Keratinocyte (primary cell): ENCODE measurements around the gene CSHL1. TPM values are rescaled to one million over a fixed set of nuclear protein-coding genes. Genes with fewer than 3 reads are reported as not detected.
"Not testable (repeated sequence)": the region's sequence is repeated elsewhere in the genome, so short reads cannot be mapped to it uniquely, and the experiment has no call there.

Experiments
- DNase-seq: peaks from one replicate; pipeline ENCODE4 v3.0.0-alpha.2; 2011; ENCODE audit warnings: low read depth, missing footprints, low spot score
- FAIRE-seq: peaks from 2 replicates; lab custom pipeline; 2011; peaks lifted over from hg19 to GRCh38; lab: Jason Lieb, UNC
- H2AFZ ChIP-seq: 2 replicates; pipeline ENCODE4 v1.6.0; 2012; ENCODE audit warnings: low read length, control low read depth, inconsistent platforms; ENCODE audit not compliant: control insufficient read depth
- H3K27ac ChIP-seq: 2 replicates; pipeline ENCODE4 v1.5.1; 2011; ENCODE audit warnings: low read length; ENCODE audit not compliant: control insufficient read depth, insufficient read depth
- H3K27me3 ChIP-seq: 3 replicates; pipeline ENCODE4 v1.6.0; 2011; ENCODE audit warnings: low read length; ENCODE audit not compliant: control insufficient read depth, insufficient read depth; ENCODE audit errors: extremely low read depth
- H3K36me3 ChIP-seq, 2 experiments: 2 replicates in 1 of 2; 3 replicates in 1 of 2; pipeline ENCODE4 v1.5.1; 2011; ENCODE audit warnings: low read length in 2 of 2, mild to moderate bottlenecking in 1 of 2; ENCODE audit not compliant: control insufficient read depth in 2 of 2, insufficient read depth in 2 of 2; ENCODE audit errors: extremely low read depth in 1 of 2
- H3K4me1 ChIP-seq: 3 replicates; pipeline ENCODE4 v1.5.1; 2011; ENCODE audit warnings: low read length; ENCODE audit not compliant: control insufficient read depth, insufficient read depth; ENCODE audit errors: extremely low read depth
- H3K4me2 ChIP-seq: 3 replicates; pipeline ENCODE4 v1.6.0; 2011; ENCODE audit warnings: low read depth, low read length; ENCODE audit not compliant: control insufficient read depth, insufficient read depth; ENCODE audit errors: extremely low read depth
- H3K4me3 ChIP-seq, 3 experiments: fragments of 200-600 bp in 1 of 3; sonication (generic) in 1 of 3; 2 replicates in 2 of 3; 3 replicates in 1 of 3; pipeline ENCODE4 v1.5.1; 2011 to 2016; ENCODE audit warnings: low read length in 3 of 3, mild to moderate bottlenecking in 3 of 3, control low read depth in 2 of 3, inconsistent platforms in 1 of 3, low read depth in 1 of 3, mixed read lengths in 1 of 3, mixed run types in 1 of 3, moderate library complexity in 1 of 3; ENCODE audit not compliant: control insufficient read depth in 2 of 3, insufficient read depth in 2 of 3; ENCODE audit errors: extremely low read depth in 1 of 3
- H3K79me2 ChIP-seq: 2 replicates; pipeline ENCODE4 v1.6.0; 2012; ENCODE audit warnings: low read length; ENCODE audit not compliant: control insufficient read depth, insufficient read depth
- H3K9ac ChIP-seq: 3 replicates; pipeline ENCODE4 v1.6.0; 2011; ENCODE audit warnings: low read length; ENCODE audit not compliant: control insufficient read depth, insufficient read depth; ENCODE audit errors: extremely low read depth
- H3K9me1 ChIP-seq: 3 replicates; pipeline ENCODE4 v1.6.0; 2011; ENCODE audit warnings: low read length; ENCODE audit not compliant: control insufficient read depth, insufficient read depth; ENCODE audit errors: extremely low read depth
- H3K9me3 ChIP-seq: 2 replicates; pipeline ENCODE4 v1.5.1; 2012; ENCODE audit warnings: low read depth, low read length; ENCODE audit not compliant: control insufficient read depth
- H4K20me1 ChIP-seq: 3 replicates; pipeline ENCODE4 v1.6.0; 2011; ENCODE audit warnings: low read length; ENCODE audit not compliant: control insufficient read depth, insufficient read depth; ENCODE audit errors: extremely low read depth
- CTCF ChIP-seq, 3 experiments: IDR thresholded peaks in 1 of 3; conservative IDR thresholded peaks in 1 of 3; optimal IDR thresholded peaks in 1 of 3; 2 replicates in 2 of 3; 3 replicates in 1 of 3; pipeline versions ENCODE3 to v1.5.1; 2011; ENCODE audit warnings: low read length in 3 of 3, mild to moderate bottlenecking in 3 of 3, moderate library complexity in 2 of 3, control low read depth in 1 of 3, inconsistent platforms in 1 of 3; ENCODE audit not compliant: insufficient read depth in 2 of 3; ENCODE audit errors: extremely low read depth in 1 of 3
- EZH2 ChIP-seq: IDR thresholded peaks from one replicate; pipeline ENCODE4 v1.6.1; 2012; ENCODE audit warnings: inconsistent platforms, mild to moderate bottlenecking, low read length, moderate library complexity
- dilution Hi-C: fragments of 300-500 bp; cut with MboI; formaldehyde crosslinking; loops from one replicate; pipeline ENCODE4 v1.7.0; 2020; ENCODE audit warnings: low sequenced_read_pairs; ENCODE audit not compliant: extremely low pct_ligation_motif_present
- polyA plus RNA-seq, 5 experiments: library from polyadenylated mRNA; depleted of rRNA in 3 of 5; stranded (reverse) in 3 of 5; stranded (forward) in 1 of 5; unstranded in 1 of 5; fragments of >200 nt; gene quantifications; 1 replicate in 1 of 5; 2 replicates in 3 of 5; 3 replicates in 1 of 5; pipeline versions ENCODE4 v1.2.1 to v1.2.3, GENCODE V29; 2011 to 2012; ENCODE audit warnings: missing spikeins in 2 of 5, low read depth in 1 of 5, low replicate concordance in 1 of 5

CSHL1 gene
- polyA plus RNA-seq, 1 donor (not counting 4 experiments of a cell fraction or from before 2014, with no cell fraction given), result not detected

- no peak for FAIRE-seq
- H3K36me3 ChIP-seq, result no peaks in the 10 kb centered on the region
Observed at GRCh38 chr17:63916566-63917185, 5.6 kb upstream of the CSHL1 start.

GRCh38 chr17:63915753-63916152, 4.7 kb upstream of the CSHL1 start:
- dilution Hi-C loops, result not testable (repeated sequence)

More at GRCh38 chr17:63916566-63917185, 5.6 kb upstream of the CSHL1 start:
- no peak overlapping the region for H3K9ac ChIP-seq
- H4K20me1 ChIP-seq, result no peaks in the 10 kb centered on the region
- no peak overlapping the region for H3K4me2 ChIP-seq
- H3K9me1 ChIP-seq, result no peaks in the 10 kb centered on the region
- no peak overlapping the region for H3K27ac ChIP-seq
- H3K4me1 ChIP-seq, result no peaks in the 10 kb centered on the region
- no peak overlapping the region for H3K4me3 ChIP-seq
- no peak for DNase-seq
- dilution Hi-C loops, result no loop called here
- TF ChIP-seq EZH2 (no peak), CTCF (optimal IDR thresholded peaks at IDR 0.05 in 1 of 3, IDR thresholded peaks at IDR 0.05 in 1 of 3, conservative IDR thresholded peaks at IDR 0.05 in 1 of 3; ENCODE audit: extremely low read depth in 1 of 3, insufficient read depth in 2 of 3, low read length in 3 of 3) (no peak)
- H3K9me3 ChIP-seq, result no peaks in the 10 kb centered on the region
- H3K27me3 ChIP-seq, result no peaks in the 10 kb centered on the region
- H3K79me2 ChIP-seq, result no peaks in the 10 kb centered on the region
- H2AFZ ChIP-seq, result no peak overlapping the region

GRCh38 chr17:63914471-63914870, 3.4 kb upstream of the CSHL1 start:
- TF ChIP-seq CTCF (optimal IDR thresholded peaks at IDR 0.05 in 1 of 3, IDR thresholded peaks at IDR 0.05 in 1 of 3, conservative IDR thresholded peaks at IDR 0.05 in 1 of 3; ENCODE audit: extremely low read depth in 1 of 3, insufficient read depth in 2 of 3, low read length in 3 of 3), result no peak
- TF ChIP-seq EZH2, result no peak
- dilution Hi-C loops, result no loop called here
- no peaks in the 10 kb centered on the region for H3K27me3 ChIP-seq
- H3K9ac ChIP-seq, result no peak overlapping the region
- no peaks in the 10 kb centered on the region for H3K9me1 ChIP-seq
- no peaks in the 10 kb centered on the region for H3K4me1 ChIP-seq
- no peak overlapping the region for H3K4me2 ChIP-seq
- H3K9me3 ChIP-seq, result no peaks in the 10 kb centered on the region
- no peaks in the 10 kb centered on the region for H3K36me3 ChIP-seq
- DNase-seq (no peak), FAIRE-seq (no peak)
- H3K27ac ChIP-seq, result no peak overlapping the region
- H4K20me1 ChIP-seq, result no peaks in the 10 kb centered on the region
- H2AFZ ChIP-seq, result no peak overlapping the region
- no peaks in the 10 kb centered on the region for H3K79me2 ChIP-seq
- H3K4me3 ChIP-seq, result no peak overlapping the region

More at GRCh38 chr17:63915753-63916152, 4.7 kb upstream of the CSHL1 start:
- H3K4me2 ChIP-seq, H3K36me3 ChIP-seq, H3K27me3 ChIP-seq, H4K20me1 ChIP-seq, H2AFZ ChIP-seq, H3K9ac ChIP-seq, H3K9me1 ChIP-seq, H3K79me2 ChIP-seq, DNase-seq, FAIRE-seq, H3K27ac ChIP-seq, H3K9me3 ChIP-seq, H3K4me1 ChIP-seq, H3K4me3 ChIP-seq: not testable (repeated sequence)
